Liver (tissue), 9 donors: ENCODE results near the gene ZNF775. TPM values are rescaled to one million over a fixed set of nuclear protein-coding genes. Genes with fewer than 3 reads are reported as not detected.

Source experiments
- DNase-seq: peaks from one replicate; pipeline ENCODE4 v3.0.0-alpha.2; 2017; ENCODE audit warnings: low spot score
- H3K27ac ChIP-seq, 2 donors: one replicate each; pipeline ENCODE4 v1.7.0; 2013; ENCODE audit warnings: inconsistent platforms in 2 of 2, low read length in 2 of 2, control low read depth in 1 of 2, low read depth in 1 of 2, mild to moderate bottlenecking in 1 of 2
- H3K27me3 ChIP-seq, 4 donors: one replicate each; pipeline versions ENCODE4 v1.6.1 to v1.7.0; 2013; ENCODE audit warnings: low read length in 3 of 4, inconsistent platforms in 1 of 4, mild to moderate bottlenecking in 1 of 4, moderate library complexity in 1 of 4; ENCODE audit not compliant: control insufficient read depth in 4 of 4, insufficient read depth in 4 of 4
- H3K36me3 ChIP-seq, 4 donors: one replicate each; pipeline versions ENCODE4 v1.6.1 to v1.7.0; 2013; ENCODE audit warnings: low read length in 3 of 4, mild to moderate bottlenecking in 3 of 4, low read depth in 1 of 4, moderate library complexity in 1 of 4; ENCODE audit not compliant: control insufficient read depth in 4 of 4, insufficient read depth in 3 of 4
- H3K4me1 ChIP-seq, 4 donors: one replicate each; pipeline versions ENCODE4 v1.6.1 to v1.7.0; 2013; ENCODE audit warnings: low read length in 3 of 4, mild to moderate bottlenecking in 3 of 4, moderate library complexity in 1 of 4; ENCODE audit not compliant: control insufficient read depth in 4 of 4, insufficient read depth in 4 of 4
- H3K4me3 ChIP-seq, 3 donors: one replicate each; pipeline versions ENCODE4 v1.6.1 to v1.7.0; 2013; ENCODE audit warnings: low read length in 3 of 3, control low read depth in 1 of 3, low read depth in 1 of 3, mild to moderate bottlenecking in 1 of 3
- H3K9ac ChIP-seq, 2 donors: one replicate each; pipeline ENCODE4 v1.7.0; 2013; ENCODE audit warnings: low read length in 2 of 2, mild to moderate bottlenecking in 2 of 2, moderate library complexity in 2 of 2, control low read depth in 1 of 2, low read depth in 1 of 2
- H3K9me3 ChIP-seq, 4 donors: one replicate each; pipeline versions ENCODE4 v1.6.1 to v1.7.0; 2013; ENCODE audit warnings: low read length in 3 of 4; ENCODE audit not compliant: control insufficient read depth in 4 of 4
- ATF3 ChIP-seq: IDR thresholded peaks from 2 replicates; pipeline ENCODE4 v1.6.1; 2016; ENCODE audit warnings: antibody characterized with exemption
- EGR1 ChIP-seq, 2 donors: IDR thresholded peaks; 2 replicates each; pipeline ENCODE4 v1.6.1; 2016 to 2018; ENCODE audit warnings: antibody characterized with exemption in 2 of 2, low read depth in 2 of 2
- FOXA1 ChIP-seq: IDR thresholded peaks from 2 replicates; pipeline ENCODE4 v1.6.1; 2016; ENCODE audit warnings: antibody characterized with exemption
- FOXA2 ChIP-seq: IDR thresholded peaks from 2 replicates; pipeline ENCODE4 v1.6.1; 2016; ENCODE audit warnings: antibody characterized with exemption
- GABPA ChIP-seq, 2 donors: IDR thresholded peaks in 1 of 2; conservative IDR thresholded peaks in 1 of 2; 2 replicates each; pipeline ENCODE4 v1.6.1; 2016; ENCODE audit warnings: antibody characterized with exemption in 2 of 2, mild to moderate bottlenecking in 1 of 2, moderate library complexity in 1 of 2
- HNF4A ChIP-seq, 2 donors: conservative IDR thresholded peaks; 2 replicates each; pipeline ENCODE4 v1.6.1; 2016; ENCODE audit warnings: antibody characterized with exemption in 2 of 2, mild to moderate bottlenecking in 2 of 2
- HNF4G ChIP-seq: IDR thresholded peaks from 2 replicates; pipeline ENCODE4 v1.6.1; 2016; ENCODE audit warnings: antibody characterized with exemption
- JUND ChIP-seq, 2 donors: IDR thresholded peaks; 2 replicates each; pipeline ENCODE4 v1.6.1; 2016; ENCODE audit warnings: antibody characterized with exemption in 2 of 2
- NR2F2 ChIP-seq: IDR thresholded peaks from 2 replicates; pipeline ENCODE4 v1.6.1; 2016; ENCODE audit warnings: antibody characterized with exemption
- RAD21 ChIP-seq, 2 donors: IDR thresholded peaks; 2 replicates each; pipeline ENCODE4 v1.6.1; 2016; ENCODE audit warnings: antibody characterized with exemption in 2 of 2, mild to moderate bottlenecking in 2 of 2
- RXRA ChIP-seq, 2 donors: IDR thresholded peaks; 2 replicates each; pipeline ENCODE4 v1.6.1; 2017 to 2018; ENCODE audit warnings: antibody characterized with exemption in 2 of 2, mild to moderate bottlenecking in 1 of 2
- SP1 ChIP-seq: IDR thresholded peaks from 2 replicates; pipeline ENCODE4 v1.6.1; 2018; ENCODE audit warnings: antibody characterized with exemption, mild to moderate bottlenecking
- TAF1 ChIP-seq: conservative IDR thresholded peaks from 2 replicates; pipeline ENCODE4 v1.6.1; 2016; ENCODE audit warnings: antibody characterized with exemption, mild to moderate bottlenecking
- YY1 ChIP-seq: IDR thresholded peaks from 2 replicates; pipeline ENCODE4 v1.6.1; 2016; ENCODE audit warnings: antibody characterized with exemption, mild to moderate bottlenecking
- ZBTB33 ChIP-seq: IDR thresholded peaks from 2 replicates; pipeline ENCODE4 v1.6.1; 2016; ENCODE audit warnings: antibody characterized with exemption
- WGBS: extraction: QIAGEN DNeasy Blood & Tissue Kit; methylation state at CpG from one replicate; pipeline ENCODE4 v1.1.7; 2013; 5-methylcytosine and 5-hydroxymethylcytosine counted together
- polyA plus RNA-seq, 2 donors: library from polyadenylated mRNA; stranded (reverse) in 1 of 2; unstranded in 1 of 2; fragments of 200-250 nt in 1 of 2; fragments of >200 nt in 1 of 2; fragmentation: Nextera tagmentation in 1 of 2; extraction: Ambion mirVana in 1 of 2; gene quantifications; one replicate each; pipeline versions ENCODE4 v1.2.1 to v1.2.3, GENCODE V29; 2013 to 2015
- total RNA-seq, 2 donors: library from RNA; depleted of rRNA; stranded (reverse); fragments of >200 nt; gene quantifications; one replicate each; pipeline ENCODE4 v1.2.3, GENCODE V29; 2014
- TF ChIP-seq, protein P1 (sequence below): IDR thresholded peaks from 2 replicates; pipeline ENCODE4 v1.6.1; 2016; ENCODE audit warnings: antibody characterized with exemption
- TF ChIP-seq, protein P2 (sequence below): fragments of 150-350 bp; IDR thresholded peaks from 2 replicates; pipeline ENCODE4 v1.5.1; 2017; ENCODE audit warnings: improper control_type of control experiment, low read depth, low read length; ENCODE audit not compliant: missing input control
- TF ChIP-seq, protein P3 (sequence below): IDR thresholded peaks from 2 replicates; pipeline ENCODE4 v1.6.1; 2016; ENCODE audit warnings: antibody characterized with exemption, mild to moderate bottlenecking
- donor health status: healthy.
- donor health status: healthy.
- donor health status: healthy.
- donor health status: healthy.
- donor health status: healthy.

ZNF775 gene
- total and polyA plus RNA-seq, 4 donors = 0.08 to 3.1 (median 0.52) TPM

GRCh38 chr7:150435047-150435389 is 55.9 kb downstream of the ZNF775 start:
- Histone ChIP-seq H3K4me3 (no peak overlapping the region), H3K9me3 (no peaks in the 10 kb centered on the region), H3K27ac (no peak overlapping the region), H3K4me1 (no peaks in the 10 kb centered on the region), H3K36me3 (no peaks in the 10 kb centered on the region), H3K9ac (no peak overlapping the region), H3K27me3 (no peaks in the 10 kb centered on the region)
- WGBS = 75% methylated on average over 4 of the region's 4 CpGs
- DNase-seq = no peak
- no peak for TF ChIP-seq RAD21 (IDR thresholded peaks at IDR 0.05)

GRCh38 chr7:150435390-150436073 is 56.4 kb downstream of the ZNF775 start:
- no peak for DNase-seq
- TF ChIP-seq, protein P1, sequence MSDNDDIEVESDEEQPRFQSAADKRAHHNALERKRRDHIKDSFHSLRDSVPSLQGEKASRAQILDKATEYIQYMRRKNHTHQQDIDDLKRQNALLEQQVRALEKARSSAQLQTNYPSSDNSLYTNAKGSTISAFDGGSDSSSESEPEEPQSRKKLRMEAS = peak; percentile 20
- TF ChIP-seq RXRA (IDR thresholded peaks at IDR 0.05) (no peak), EGR1 (IDR thresholded peaks at IDR 0.05; ENCODE audit: low read depth in 2 of 2) (no peak)
- Histone ChIP-seq H3K36me3 (no peaks in the 10 kb centered on the region), H3K27me3 (no peaks in the 10 kb centered on the region), H3K4me3 (no peak overlapping the region), H3K9ac (no peak overlapping the region), H3K4me1 (no peaks in the 10 kb centered on the region), H3K27ac (no peak overlapping the region), H3K9me3 (no peaks in the 10 kb centered on the region)
- WGBS = 73% methylated on average over 8 of the region's 8 CpGs

DNA sequence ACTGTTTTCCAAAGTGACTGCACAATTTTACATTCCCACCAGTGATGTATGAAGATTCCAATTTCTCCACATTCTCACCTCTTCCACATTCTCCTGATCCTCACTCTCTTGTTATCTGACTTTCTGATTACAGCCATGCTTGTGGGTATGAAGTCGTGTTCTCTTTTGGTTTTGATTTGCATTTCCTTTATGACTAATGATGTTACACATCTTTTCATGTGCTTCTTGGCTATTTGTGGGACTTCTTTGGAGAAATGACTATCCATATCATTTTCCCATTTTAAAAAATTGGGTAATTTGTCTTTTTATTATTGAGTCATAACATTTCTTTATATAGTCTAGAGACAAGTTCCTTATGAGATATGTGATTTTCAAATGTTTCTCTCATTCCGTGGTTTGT is 60.8 kb downstream of the ZNF775 start:
- 65% methylated on average over 2 of the region's 2 CpGs for WGBS
- DNase-seq = no peak
- TF ChIP-seq NR2F2 = no peak
- TF ChIP-seq EGR1 (IDR thresholded peaks at IDR 0.05; ENCODE audit: low read depth in 2 of 2) = no peak
- no peak for TF ChIP-seq HNF4G
- no peak for TF ChIP-seq FOXA2
- TF ChIP-seq RXRA (IDR thresholded peaks at IDR 0.05) = no peak
- no peak for TF ChIP-seq ZBTB33
- TF ChIP-seq YY1 = no peak
- TF ChIP-seq JUND (IDR thresholded peaks at IDR 0.05) = no peak
- TF ChIP-seq ATF3 = no peak
- no peak for TF ChIP-seq SP1
- TF ChIP-seq HNF4A (conservative IDR thresholded peaks at IDR 0.05) = no peak
- no peak for TF ChIP-seq GABPA (IDR thresholded peaks at IDR 0.05 in 1 of 2, conservative IDR thresholded peaks at IDR 0.05 in 1 of 2)
- no peak for TF ChIP-seq TAF1
- TF ChIP-seq, protein P1 = no peak
- TF ChIP-seq, protein P2, sequence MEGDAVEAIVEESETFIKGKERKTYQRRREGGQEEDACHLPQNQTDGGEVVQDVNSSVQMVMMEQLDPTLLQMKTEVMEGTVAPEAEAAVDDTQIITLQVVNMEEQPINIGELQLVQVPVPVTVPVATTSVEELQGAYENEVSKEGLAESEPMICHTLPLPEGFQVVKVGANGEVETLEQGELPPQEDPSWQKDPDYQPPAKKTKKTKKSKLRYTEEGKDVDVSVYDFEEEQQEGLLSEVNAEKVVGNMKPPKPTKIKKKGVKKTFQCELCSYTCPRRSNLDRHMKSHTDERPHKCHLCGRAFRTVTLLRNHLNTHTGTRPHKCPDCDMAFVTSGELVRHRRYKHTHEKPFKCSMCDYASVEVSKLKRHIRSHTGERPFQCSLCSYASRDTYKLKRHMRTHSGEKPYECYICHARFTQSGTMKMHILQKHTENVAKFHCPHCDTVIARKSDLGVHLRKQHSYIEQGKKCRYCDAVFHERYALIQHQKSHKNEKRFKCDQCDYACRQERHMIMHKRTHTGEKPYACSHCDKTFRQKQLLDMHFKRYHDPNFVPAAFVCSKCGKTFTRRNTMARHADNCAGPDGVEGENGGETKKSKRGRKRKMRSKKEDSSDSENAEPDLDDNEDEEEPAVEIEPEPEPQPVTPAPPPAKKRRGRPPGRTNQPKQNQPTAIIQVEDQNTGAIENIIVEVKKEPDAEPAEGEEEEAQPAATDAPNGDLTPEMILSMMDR = no peak
- TF ChIP-seq, protein P3, sequence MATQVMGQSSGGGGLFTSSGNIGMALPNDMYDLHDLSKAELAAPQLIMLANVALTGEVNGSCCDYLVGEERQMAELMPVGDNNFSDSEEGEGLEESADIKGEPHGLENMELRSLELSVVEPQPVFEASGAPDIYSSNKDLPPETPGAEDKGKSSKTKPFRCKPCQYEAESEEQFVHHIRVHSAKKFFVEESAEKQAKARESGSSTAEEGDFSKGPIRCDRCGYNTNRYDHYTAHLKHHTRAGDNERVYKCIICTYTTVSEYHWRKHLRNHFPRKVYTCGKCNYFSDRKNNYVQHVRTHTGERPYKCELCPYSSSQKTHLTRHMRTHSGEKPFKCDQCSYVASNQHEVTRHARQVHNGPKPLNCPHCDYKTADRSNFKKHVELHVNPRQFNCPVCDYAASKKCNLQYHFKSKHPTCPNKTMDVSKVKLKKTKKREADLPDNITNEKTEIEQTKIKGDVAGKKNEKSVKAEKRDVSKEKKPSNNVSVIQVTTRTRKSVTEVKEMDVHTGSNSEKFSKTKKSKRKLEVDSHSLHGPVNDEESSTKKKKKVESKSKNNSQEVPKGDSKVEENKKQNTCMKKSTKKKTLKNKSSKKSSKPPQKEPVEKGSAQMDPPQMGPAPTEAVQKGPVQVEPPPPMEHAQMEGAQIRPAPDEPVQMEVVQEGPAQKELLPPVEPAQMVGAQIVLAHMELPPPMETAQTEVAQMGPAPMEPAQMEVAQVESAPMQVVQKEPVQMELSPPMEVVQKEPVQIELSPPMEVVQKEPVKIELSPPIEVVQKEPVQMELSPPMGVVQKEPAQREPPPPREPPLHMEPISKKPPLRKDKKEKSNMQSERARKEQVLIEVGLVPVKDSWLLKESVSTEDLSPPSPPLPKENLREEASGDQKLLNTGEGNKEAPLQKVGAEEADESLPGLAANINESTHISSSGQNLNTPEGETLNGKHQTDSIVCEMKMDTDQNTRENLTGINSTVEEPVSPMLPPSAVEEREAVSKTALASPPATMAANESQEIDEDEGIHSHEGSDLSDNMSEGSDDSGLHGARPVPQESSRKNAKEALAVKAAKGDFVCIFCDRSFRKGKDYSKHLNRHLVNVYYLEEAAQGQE = no peak
- no peak for TF ChIP-seq RAD21 (IDR thresholded peaks at IDR 0.05)
- no peak for TF ChIP-seq FOXA1
- H3K4me1 ChIP-seq = no peaks in the 10 kb centered on the region
- no peak overlapping the region for H3K9ac ChIP-seq
- H3K27ac ChIP-seq = no peak overlapping the region
- H3K9me3 ChIP-seq = peaks cover 0 to 4% (median 3%) of the 10 kb centered on the region in 4 donors
- H3K27me3 ChIP-seq = no peaks in the 10 kb centered on the region
- no peaks in the 10 kb centered on the region for H3K36me3 ChIP-seq
- H3K4me3 ChIP-seq = no peak overlapping the region
